Adrenal gland (tissue), 5 donors: ENCODE data around the gene NKAIN2.

Experiments
- CTCF ChIP-seq, 6 experiments: fragments of 450-650 bp in 4 of 6; fragments of 200-600 bp in 2 of 6; sonication (generic) in 1 of 6; IDR thresholded peaks; 1 replicate in 5 of 6; 2 replicates in 1 of 6; pipeline versions ENCODE4 v1.5.1 to v1.8.0; 2016 to 2021; ENCODE audit warnings: antibody characterized with exemption in 6 of 6, mild to moderate bottlenecking in 2 of 6, moderate library complexity in 1 of 6
- POLR2A ChIP-seq, 2 donors: fragments of 450-650 bp; IDR thresholded peaks; one replicate each; pipeline ENCODE4 v1.6.1; 2017; ENCODE audit warnings: antibody characterized with exemption in 2 of 2, mild to moderate bottlenecking in 2 of 2, moderate library complexity in 1 of 2
- donor health status: DM: no; HTN: no; CAD: no.

GRCh38 chr6:124795643-124796463, 992.2 kb downstream of the NKAIN2 start:
- TF ChIP-seq CTCF (IDR thresholded peaks at IDR 0.05) (peak in 5 of 6 experiments; percentile 11 to 43 (median 37)), POLR2A (IDR thresholded peaks at IDR 0.05) (no peak)
